Peyer's patch (tissue), 4 donors: ENCODE results near the gene KAZN. TPM values are rescaled to one million over a fixed set of nuclear protein-coding genes. Genes with fewer than 3 reads are reported as not detected.

Experiments
- DNase-seq, 3 donors: peaks; one replicate each; pipeline ENCODE4 v3.0.0-alpha.2; 2017 to 2019
- H3K27ac ChIP-seq, 4 donors: fragments of 200-600 bp; sonication (generic); one replicate each; pipeline ENCODE4 v1.5.1; 2016 to 2019
- H3K27me3 ChIP-seq, 2 donors: fragments of 200-600 bp; sonication (generic); one replicate each; pipeline ENCODE4 v1.5.1; 2019
- H3K36me3 ChIP-seq, 3 donors: fragments of 200-600 bp; sonication (generic); one replicate each; pipeline ENCODE4 v1.5.1; 2016 to 2019
- H3K4me1 ChIP-seq, 4 donors: fragments of 200-600 bp; sonication (generic); one replicate each; pipeline ENCODE4 v1.5.1; 2016 to 2019
- H3K4me3 ChIP-seq, 4 donors: fragments of 200-600 bp; sonication (generic); 1 replicate in 3 of 4; 2 replicates in 1 of 4; pipeline ENCODE4 v1.5.1; 2016 to 2019; ENCODE audit warnings: mild to moderate bottlenecking in 1 of 4
- H3K9me3 ChIP-seq, 4 donors: fragments of 200-600 bp; sonication (generic); one replicate each; pipeline ENCODE4 v1.5.1; 2016 to 2019; ENCODE audit warnings: mild to moderate bottlenecking in 1 of 4
- CTCF ChIP-seq, 6 experiments: fragments of 450-650 bp in 4 of 6; fragments of 200-600 bp in 2 of 6; sonication (generic) in 1 of 6; IDR thresholded peaks; one replicate each; pipeline ENCODE4 v1.5.1; 2017 to 2019; ENCODE audit warnings: antibody characterized with exemption in 6 of 6, mild to moderate bottlenecking in 3 of 6, moderate library complexity in 1 of 6
- POLR2A ChIP-seq, 2 donors: fragments of 450-650 bp; IDR thresholded peaks; one replicate each; pipeline ENCODE4 v1.5.1; 2017; ENCODE audit warnings: antibody characterized with exemption in 2 of 2, mild to moderate bottlenecking in 2 of 2, moderate library complexity in 2 of 2
- total RNA-seq, 4 donors: library from RNA; depleted of rRNA; stranded (reverse); fragments of >200 nt; gene quantifications; one replicate each; pipeline ENCODE4 v1.1.0, GENCODE V29; 2016

The KAZN gene
- total RNA-seq, 4 donors from 2014 or later = 14.9 to 25.5 (median 21.7) TPM

DNA sequence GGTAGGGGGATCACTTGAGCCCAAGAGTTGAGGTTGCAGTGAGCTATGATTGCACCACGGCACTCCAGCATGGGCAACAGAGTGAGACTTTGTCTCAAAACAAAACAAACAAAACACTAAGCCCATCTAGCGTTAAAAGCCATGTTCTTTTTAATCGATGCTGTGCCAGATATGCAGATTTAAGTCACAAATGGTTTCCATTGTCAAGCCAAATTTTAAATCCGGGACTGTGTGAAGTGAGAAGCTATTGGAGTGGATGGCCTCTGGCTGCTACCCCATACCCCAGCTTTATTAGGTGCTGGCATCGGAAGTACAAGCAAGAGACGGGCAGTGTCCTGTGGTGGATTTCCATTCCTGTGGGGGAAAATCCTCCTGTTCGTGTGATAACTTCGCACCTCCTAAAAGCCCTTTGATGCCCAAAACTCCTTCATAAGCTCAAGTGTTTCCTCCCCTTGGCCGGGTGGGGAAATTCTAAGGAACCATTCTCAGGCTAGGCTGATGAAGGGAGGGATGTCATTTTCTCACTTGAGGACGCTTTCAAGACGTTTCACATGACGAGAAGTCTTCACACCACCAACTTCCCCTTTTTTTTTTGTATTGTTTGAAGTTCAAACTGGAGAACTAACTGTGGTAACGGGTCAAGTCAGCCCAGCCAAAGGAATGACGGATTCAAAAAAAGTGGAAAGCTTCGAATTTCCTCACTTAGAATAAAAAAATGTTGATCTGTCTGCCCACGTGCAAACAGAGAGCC, 140.8 kb downstream of the KAZN start:
- Histone ChIP-seq H3K4me1 (no peaks in the 10 kb centered on the region), H3K9me3 (no peaks in the 10 kb centered on the region), H3K4me3 (no peak overlapping the region), H3K27ac (no peak overlapping the region), H3K36me3 (no peaks in the 10 kb centered on the region), H3K27me3 (no peaks in the 10 kb centered on the region)
- TF ChIP-seq POLR2A (IDR thresholded peaks at IDR 0.05) (no peak), CTCF (IDR thresholded peaks at IDR 0.05) (no peak)
- DNase-seq = no peak

DNA sequence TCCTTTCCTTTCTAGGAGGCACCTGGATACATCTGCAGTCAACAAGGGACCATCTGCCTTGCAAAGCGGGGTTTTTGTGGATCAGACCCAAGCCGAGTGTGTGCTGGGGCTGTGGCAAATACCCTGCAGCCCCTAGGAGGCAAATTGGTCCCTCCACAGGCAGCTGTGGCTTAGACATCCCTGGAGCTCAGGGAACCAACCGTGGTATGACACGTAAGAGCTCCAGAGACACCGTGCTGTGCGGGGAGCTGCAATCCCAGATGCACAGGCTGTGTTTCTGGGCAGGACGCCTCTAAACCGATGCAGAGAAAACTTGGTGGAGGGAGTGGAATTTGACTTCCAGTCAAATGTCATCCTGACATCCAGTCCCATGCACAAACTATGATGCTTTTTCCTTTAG, 141.5 kb downstream of the KAZN start:
- H3K9me3 ChIP-seq = no peaks in the 10 kb centered on the region
- DNase-seq = no peak
- H3K36me3 ChIP-seq = no peaks in the 10 kb centered on the region
- no peaks in the 10 kb centered on the region for H3K4me1 ChIP-seq
- TF ChIP-seq CTCF (IDR thresholded peaks at IDR 0.05) = no peak
- no peak for TF ChIP-seq POLR2A (IDR thresholded peaks at IDR 0.05)
- H3K4me3 ChIP-seq = no peak overlapping the region
- H3K27me3 ChIP-seq = no peaks in the 10 kb centered on the region
- no peak overlapping the region for H3K27ac ChIP-seq

GRCh38 chr1:14741082-14741481, 142.6 kb downstream of the KAZN start:
- no peaks in the 10 kb centered on the region for H3K4me1 ChIP-seq
- H3K9me3 ChIP-seq = no peaks in the 10 kb centered on the region
- no peak overlapping the region for H3K4me3 ChIP-seq
- no peak for DNase-seq
- H3K27ac ChIP-seq = no peak overlapping the region
- no peak for TF ChIP-seq CTCF (IDR thresholded peaks at IDR 0.05)
- no peak for TF ChIP-seq POLR2A (IDR thresholded peaks at IDR 0.05)
- no peaks in the 10 kb centered on the region for H3K27me3 ChIP-seq
- H3K36me3 ChIP-seq = no peaks in the 10 kb centered on the region

GRCh38 chr1:14741532-14741931, 143.0 kb downstream of the KAZN start:
- TF ChIP-seq CTCF (IDR thresholded peaks at IDR 0.05) = no peak
- no peak for TF ChIP-seq POLR2A (IDR thresholded peaks at IDR 0.05)
- Histone ChIP-seq H3K4me3 (no peak overlapping the region), H3K36me3 (no peaks in the 10 kb centered on the region), H3K9me3 (no peaks in the 10 kb centered on the region), H3K27me3 (no peaks in the 10 kb centered on the region), H3K27ac (no peak overlapping the region), H3K4me1 (no peaks in the 10 kb centered on the region)
- DNase-seq = no peak

GRCh38 chr1:14742181-14742980, 143.9 kb downstream of the KAZN start:
- H3K9me3 ChIP-seq = no peaks in the 10 kb centered on the region
- no peak overlapping the region for H3K4me3 ChIP-seq
- H3K36me3 ChIP-seq = no peaks in the 10 kb centered on the region
- no peaks in the 10 kb centered on the region for H3K27me3 ChIP-seq
- no peak for DNase-seq
- no peak for TF ChIP-seq POLR2A (IDR thresholded peaks at IDR 0.05)
- no peak for TF ChIP-seq CTCF (IDR thresholded peaks at IDR 0.05)
- H3K4me1 ChIP-seq = no peaks in the 10 kb centered on the region
- H3K27ac ChIP-seq = no peak overlapping the region
